B cell (primary cell): ENCODE measurements around the gene GHR.

Experiments used
- CTCF ChIP-seq: fragments of 200-600 bp; IDR thresholded peaks from one replicate; pipeline ENCODE4 v1.8.0; 2022; ENCODE audit warnings: antibody characterized with exemption, mild to moderate bottlenecking
- EZH2 ChIP-seq: IDR thresholded peaks from 2 replicates; pipeline ENCODE4 v1.6.1; 2012; ENCODE audit warnings: borderline replicate concordance, low read depth, mild to moderate bottlenecking, moderate library complexity, low read length; ENCODE audit not compliant: insufficient read depth, poor library complexity, severe bottlenecking

- TF ChIP-seq CTCF (no peak), EZH2 (no peak)
Measured at GRCh38 chr5:42611437-42611836, 188.2 kb downstream of the GHR start.
